ENCODE data around the gene ABLIM2. TPM values are rescaled to one million over a fixed set of nuclear protein-coding genes. Genes with fewer than 3 reads are reported as not detected.

ABLIM2 gene
- total RNA-seq, 1 donor from 2014 or later: 5.2 TPM

- no peaks in the 10 kb centered on the region for H3K27me3 ChIP-seq (ENCODE audit: low read depth)
- no peak overlapping the region for H3K4me3 ChIP-seq
- TF ChIP-seq, protein P1, sequence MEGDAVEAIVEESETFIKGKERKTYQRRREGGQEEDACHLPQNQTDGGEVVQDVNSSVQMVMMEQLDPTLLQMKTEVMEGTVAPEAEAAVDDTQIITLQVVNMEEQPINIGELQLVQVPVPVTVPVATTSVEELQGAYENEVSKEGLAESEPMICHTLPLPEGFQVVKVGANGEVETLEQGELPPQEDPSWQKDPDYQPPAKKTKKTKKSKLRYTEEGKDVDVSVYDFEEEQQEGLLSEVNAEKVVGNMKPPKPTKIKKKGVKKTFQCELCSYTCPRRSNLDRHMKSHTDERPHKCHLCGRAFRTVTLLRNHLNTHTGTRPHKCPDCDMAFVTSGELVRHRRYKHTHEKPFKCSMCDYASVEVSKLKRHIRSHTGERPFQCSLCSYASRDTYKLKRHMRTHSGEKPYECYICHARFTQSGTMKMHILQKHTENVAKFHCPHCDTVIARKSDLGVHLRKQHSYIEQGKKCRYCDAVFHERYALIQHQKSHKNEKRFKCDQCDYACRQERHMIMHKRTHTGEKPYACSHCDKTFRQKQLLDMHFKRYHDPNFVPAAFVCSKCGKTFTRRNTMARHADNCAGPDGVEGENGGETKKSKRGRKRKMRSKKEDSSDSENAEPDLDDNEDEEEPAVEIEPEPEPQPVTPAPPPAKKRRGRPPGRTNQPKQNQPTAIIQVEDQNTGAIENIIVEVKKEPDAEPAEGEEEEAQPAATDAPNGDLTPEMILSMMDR (IDR thresholded peaks at IDR 0.05): no peak
- ATAC-seq (peak in 1 of 2 donors; percentile 6), DNase-seq (no peak)
- H3K9me3 ChIP-seq: no peaks in the 10 kb centered on the region
- no peak overlapping the region for H3K27ac ChIP-seq
- intact Hi-C loops (cut with DNase I): no loop called here
- no peaks in the 10 kb centered on the region for H3K36me3 ChIP-seq
- H3K4me1 ChIP-seq: peaks cover 24% of the 10 kb centered on the region
Observed at GRCh38 chr4:7941111-7941964, 217.3 kb downstream of the ABLIM2 start.

- peak within 1 kb of the TSS; percentile 82 for H3K4me3 ChIP-seq
- peak; percentile 89 for DNase-seq
- no peaks in the 10 kb centered on the region for H3K36me3 ChIP-seq
- no peaks in the 10 kb centered on the region for H3K9me3 ChIP-seq
- peaks cover 27% of the 10 kb centered on the region for H3K4me1 ChIP-seq
- intact Hi-C loops (cut with DNase I): no loop called here
- H3K27ac ChIP-seq: peak within 1 kb of the TSS; percentile 93
- peak; percentile 98 for ATAC-seq
- no peaks in the 10 kb centered on the region for H3K27me3 ChIP-seq (ENCODE audit: low read depth)
- TF ChIP-seq, protein P1 (IDR thresholded peaks at IDR 0.05): no peak
Observed at GRCh38 chr4:7939377-7940108, 219.1 kb downstream of the ABLIM2 start, which contains the start of gene AFAP1. Gene AFAP1 (minus strand): TSS chr4:7939861. CDS start chr4:7872078, 67,783 bp downstream.

DNA sequence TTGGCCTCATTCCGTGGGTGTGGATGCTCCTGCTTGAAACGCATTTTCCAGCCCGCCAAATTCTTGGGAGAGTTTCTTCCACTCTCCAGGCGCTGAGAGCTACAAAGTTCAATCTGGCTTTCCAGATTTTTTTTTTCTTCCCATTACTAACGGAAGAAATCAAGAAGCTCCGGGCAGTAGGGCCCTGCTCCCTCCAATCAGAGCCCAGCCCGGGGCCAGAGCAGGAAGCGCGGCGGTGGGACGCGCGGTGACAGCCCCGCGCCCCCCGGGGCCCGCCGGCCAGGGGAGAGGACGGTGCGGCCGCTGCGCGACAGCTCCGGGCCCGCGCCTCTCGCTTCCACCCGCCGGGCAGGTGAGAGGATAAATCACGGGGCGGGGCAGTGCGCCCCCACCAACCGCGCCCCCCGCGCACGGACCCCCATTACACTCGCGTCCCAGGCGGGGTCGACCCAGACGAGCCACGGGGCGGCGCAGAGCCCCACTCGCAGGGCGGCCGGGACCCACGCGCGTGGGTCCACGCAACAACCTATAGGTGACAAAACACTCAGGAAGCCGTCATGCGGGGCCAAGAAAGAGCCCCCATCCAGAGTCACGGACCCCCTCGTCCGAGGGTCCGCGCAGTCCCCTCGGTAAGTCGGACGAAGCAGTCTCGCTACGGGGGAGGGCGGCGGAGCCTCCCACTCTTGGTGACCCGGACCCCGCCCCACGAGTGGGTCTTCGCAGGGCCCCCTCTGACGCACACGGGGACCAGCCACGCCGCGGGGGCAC, 219.8 kb downstream of the ABLIM2 start:
- intact Hi-C loops (cut with DNase I): no loop called here
- no peaks in the 10 kb centered on the region for H3K36me3 ChIP-seq
- peak; percentile 51 to 52 for ATAC-seq
- DNase-seq: peak; percentile 56
- peaks cover 27% of the 10 kb centered on the region for H3K4me1 ChIP-seq
- H3K27me3 ChIP-seq (ENCODE audit: low read depth): no peaks in the 10 kb centered on the region
- no peaks in the 10 kb centered on the region for H3K9me3 ChIP-seq
- peak overlapping the region; percentile 93 for H3K27ac ChIP-seq
- peak overlapping the region; percentile 82 for H3K4me3 ChIP-seq
- TF ChIP-seq, protein P1 (IDR thresholded peaks at IDR 0.05): no peak

- TF ChIP-seq, protein P1 (IDR thresholded peaks at IDR 0.05): no peak
- ATAC-seq: no peak
- H3K4me3 ChIP-seq: peak overlapping the region; percentile 82
- intact Hi-C loops (cut with DNase I): no loop called here
- no peaks in the 10 kb centered on the region for H3K27me3 ChIP-seq (ENCODE audit: low read depth)
- DNase-seq: no peak
- H3K4me1 ChIP-seq: peaks cover 27% of the 10 kb centered on the region
- H3K36me3 ChIP-seq: no peaks in the 10 kb centered on the region
- no peaks in the 10 kb centered on the region for H3K9me3 ChIP-seq
- peak overlapping the region; percentile 93 for H3K27ac ChIP-seq
Observed at GRCh38 chr4:7938266-7938608, 220.4 kb downstream of the ABLIM2 start.

- Histone ChIP-seq H3K27ac (no peak overlapping the region), H3K9me3 (no peaks in the 10 kb centered on the region), H3K27me3 (ENCODE audit: low read depth) (no peaks in the 10 kb centered on the region), H3K36me3 (no peaks in the 10 kb centered on the region), H3K4me3 (no peak overlapping the region), H3K4me1 (peaks cover 27% of the 10 kb centered on the region)
- DNase-seq: no peak
- intact Hi-C loops (cut with DNase I): no loop called here
- ATAC-seq: no peak
- TF ChIP-seq, protein P1 (IDR thresholded peaks at IDR 0.05): no peak
Observed at GRCh38 chr4:7937006-7937405, 221.6 kb downstream of the ABLIM2 start.

Data from lower lobe of right lung (tissue), 2 donors.